Stimulated activated naive B cell treated with anti-CD40 and anti-IgM and Interleukin-4, amounts not matched to agents 10 μg/mL and 1 μg/mL and 100 μg/mL, for 72 hours (primary cell): ENCODE results near the gene HTR2B.
"Not testable (repeated sequence)": the region's sequence is repeated elsewhere in the genome, so short reads cannot be mapped to it uniquely, and the experiment has no call there.

ENCODE experiments used
- ATAC-seq, 2 donors: fragments of 150-1000 bp; cut with Tn5 transposase; replicated peaks; 2 replicates each; pipeline ENCODE4 v1.10.0; 2021; ENCODE audit warnings: moderate library complexity in 1 of 2
- DNase-seq: peaks from one replicate; pipeline ENCODE4 v3.0.0; 2021
- H3K27ac Mint-ChIP-seq: one replicate; pipeline ENCODE4 v1.8.0; 2022; ENCODE audit warnings: mild to moderate bottlenecking, mixed read lengths
- H3K27me3 Mint-ChIP-seq, 2 donors: one replicate each; pipeline ENCODE4 v1.8.0; 2022; ENCODE audit warnings: mixed read lengths in 2 of 2
- H3K36me3 Mint-ChIP-seq, 2 donors: one replicate each; pipeline ENCODE4 v1.8.0; 2022; ENCODE audit warnings: mixed read lengths in 2 of 2, mild to moderate bottlenecking in 1 of 2
- H3K4me1 Mint-ChIP-seq, 2 donors: one replicate each; pipeline ENCODE4 v1.8.0; 2022; ENCODE audit warnings: mixed read lengths in 2 of 2, mild to moderate bottlenecking in 1 of 2
- H3K4me3 Mint-ChIP-seq, 2 donors: one replicate each; pipeline ENCODE4 v1.8.0; 2022; ENCODE audit warnings: mild to moderate bottlenecking in 2 of 2, mixed read lengths in 2 of 2, moderate library complexity in 1 of 2
- H3K9me3 Mint-ChIP-seq, 2 donors: one replicate each; pipeline ENCODE4 v1.8.0; 2022; ENCODE audit warnings: mixed read lengths in 2 of 2, mild to moderate bottlenecking in 1 of 2

Gene HTR2B

GRCh38 chr2:231126123-231126522 lies 1.3 kb upstream of the HTR2B start:
- Mint-ChIP-seq H3K4me1 (peaks cover 6% of the 10 kb centered on the region in 2 donors), H3K27me3 (no peaks in the 10 kb centered on the region), H3K36me3 (peaks cover 10 to 18% of the 10 kb centered on the region in 2 donors), H3K27ac (no peak overlapping the region), H3K4me3 (no peak overlapping the region), H3K9me3 (no peaks in the 10 kb centered on the region)
- DNase-seq (no peak), ATAC-seq (no peak)

- peaks cover 2 to 15% of the 10 kb centered on the region in 2 donors for H3K36me3 Mint-ChIP-seq
- ATAC-seq (peak; percentile 72 to 73), DNase-seq (no peak)
- H3K4me3 Mint-ChIP-seq: no peak overlapping the region
- no peak overlapping the region for H3K27ac Mint-ChIP-seq
- no peaks in the 10 kb centered on the region for H3K27me3 Mint-ChIP-seq
- H3K4me1 Mint-ChIP-seq: peaks cover 4 to 9% of the 10 kb centered on the region in 2 donors
- H3K9me3 Mint-ChIP-seq: no peaks in the 10 kb centered on the region
Observed at GRCh38 chr2:231123362-231123898, 1.4 kb downstream of the HTR2B start.

- ATAC-seq: no peak
- DNase-seq: no peak
- Mint-ChIP-seq H3K27me3 (no peaks in the 10 kb centered on the region), H3K4me1 (peaks cover 5 to 18% of the 10 kb centered on the region in 2 donors), H3K36me3 (peaks cover 2 to 24% of the 10 kb centered on the region in 2 donors), H3K27ac (no peak overlapping the region), H3K4me3 (no peak overlapping the region), H3K9me3 (no peaks in the 10 kb centered on the region)
Observed at GRCh38 chr2:231118614-231118942, 6.3 kb downstream of the HTR2B start.

GRCh38 chr2:231117922-231118613 lies 6.8 kb downstream of the HTR2B start:
- peak; percentile 36 to 60 for ATAC-seq
- peak overlapping the region in 1 of 2 donors; percentile 47 for H3K4me3 Mint-ChIP-seq
- peaks cover 2 to 24% of the 10 kb centered on the region in 2 donors for H3K36me3 Mint-ChIP-seq
- DNase-seq: no peak
- peak overlapping the region; percentile 15 for H3K27ac Mint-ChIP-seq
- no peaks in the 10 kb centered on the region for H3K9me3 Mint-ChIP-seq
- H3K4me1 Mint-ChIP-seq: peaks cover 3 to 13% of the 10 kb centered on the region in 2 donors
- no peaks in the 10 kb centered on the region for H3K27me3 Mint-ChIP-seq

- ATAC-seq: peak in 1 of 2 donors; percentile 42
Observed at GRCh38 chr2:231117148-231117547, 7.7 kb downstream of the HTR2B start.

GRCh38 chr2:231115651-231116050 lies 9.2 kb downstream of the HTR2B start:
- no peaks in the 10 kb centered on the region for H3K9me3 Mint-ChIP-seq
- H3K36me3 Mint-ChIP-seq: peaks cover 14 to 40% of the 10 kb centered on the region in 2 donors
- peaks cover 3 to 12% of the 10 kb centered on the region in 2 donors for H3K4me1 Mint-ChIP-seq
- no peak overlapping the region for H3K4me3 Mint-ChIP-seq
- no peaks in the 10 kb centered on the region for H3K27me3 Mint-ChIP-seq
- no peak for ATAC-seq
- no peak for DNase-seq
- peak overlapping the region; percentile 20 for H3K27ac Mint-ChIP-seq

More at GRCh38 chr2:231117148-231117547, 7.7 kb downstream of the HTR2B start:
- no peak for DNase-seq
- Mint-ChIP-seq H3K9me3 (no peaks in the 10 kb centered on the region), H3K27me3 (no peaks in the 10 kb centered on the region), H3K27ac (no peak overlapping the region), H3K36me3 (peaks cover 6 to 28% of the 10 kb centered on the region in 2 donors), H3K4me1 (peaks cover 3 to 12% of the 10 kb centered on the region in 2 donors), H3K4me3 (no peak overlapping the region)

GRCh38 chr2:231113489-231113888 lies 11.4 kb downstream of the HTR2B start:
- H3K9me3 Mint-ChIP-seq: no peaks in the 10 kb centered on the region
- ATAC-seq (peak in 1 of 2 donors; percentile 38), DNase-seq (no peak)
- H3K36me3 Mint-ChIP-seq: peaks cover 18 to 44% of the 10 kb centered on the region in 2 donors
- H3K4me1 Mint-ChIP-seq: peaks cover 3 to 10% of the 10 kb centered on the region in 2 donors
- H3K27me3 Mint-ChIP-seq: no peaks in the 10 kb centered on the region
- no peak overlapping the region for H3K4me3 Mint-ChIP-seq
- H3K27ac Mint-ChIP-seq: no peak overlapping the region

GRCh38 chr2:231111987-231112386 lies 12.9 kb downstream of the HTR2B start:
- ATAC-seq: no peak
- H3K4me3 Mint-ChIP-seq: no peak overlapping the region
- peak overlapping the region; percentile 3 for H3K27ac Mint-ChIP-seq
- H3K4me1 Mint-ChIP-seq: no peaks in the 10 kb centered on the region
- H3K36me3 Mint-ChIP-seq: peaks cover 23 to 47% of the 10 kb centered on the region in 2 donors
- DNase-seq: no peak
- H3K27me3 Mint-ChIP-seq: no peaks in the 10 kb centered on the region
- H3K9me3 Mint-ChIP-seq: no peaks in the 10 kb centered on the region

- ATAC-seq (no peak), DNase-seq (no peak)
- H3K27ac Mint-ChIP-seq: no peak overlapping the region
- no peaks in the 10 kb centered on the region for H3K9me3 Mint-ChIP-seq
- no peaks in the 10 kb centered on the region for H3K27me3 Mint-ChIP-seq
- H3K4me3 Mint-ChIP-seq: no peak overlapping the region
- no peaks in the 10 kb centered on the region for H3K4me1 Mint-ChIP-seq
- peaks cover 25 to 45% of the 10 kb centered on the region in 2 donors for H3K36me3 Mint-ChIP-seq
Observed at GRCh38 chr2:231110551-231110950, 14.3 kb downstream of the HTR2B start.

GRCh38 chr2:231104115-231104713 lies 20.6 kb downstream of the HTR2B start:
- Mint-ChIP-seq H3K9me3 (peaks cover 8 to 11% of the 10 kb centered on the region in 2 donors), H3K27me3 (no peaks in the 10 kb centered on the region), H3K36me3 (peaks cover 29 to 37% of the 10 kb centered on the region in 2 donors), H3K4me1 (peaks cover 2 to 4% of the 10 kb centered on the region in 2 donors), H3K4me3 (no peak overlapping the region), H3K27ac (no peak overlapping the region)
- peak; percentile 84 for ATAC-seq
- DNase-seq: peak; percentile 43

- peaks cover 34 to 39% of the 10 kb centered on the region in 2 donors for H3K36me3 Mint-ChIP-seq
Observed at GRCh38 chr2:231102772-231103171, 22.1 kb downstream of the HTR2B start.

GRCh38 chr2:231100990-231101389 lies 23.9 kb downstream of the HTR2B start:
- Mint-ChIP-seq H3K27ac (no peak overlapping the region), H3K36me3 (peaks cover 47 to 55% of the 10 kb centered on the region in 2 donors), H3K4me1 (peaks cover 2 to 4% of the 10 kb centered on the region in 2 donors), H3K27me3 (no peaks in the 10 kb centered on the region), H3K4me3 (no peak overlapping the region), H3K9me3 (peaks cover 20 to 26% of the 10 kb centered on the region in 2 donors)
- no peak for DNase-seq
- no peak for ATAC-seq

More at GRCh38 chr2:231102772-231103171, 22.1 kb downstream of the HTR2B start:
- no peak for ATAC-seq
- H3K27ac Mint-ChIP-seq: no peak overlapping the region
- peaks cover 17 to 21% of the 10 kb centered on the region in 2 donors for H3K9me3 Mint-ChIP-seq
- H3K27me3 Mint-ChIP-seq: no peaks in the 10 kb centered on the region
- no peak overlapping the region for H3K4me3 Mint-ChIP-seq
- no peak for DNase-seq
- H3K4me1 Mint-ChIP-seq: peaks cover 2 to 4% of the 10 kb centered on the region in 2 donors

- not testable (repeated sequence) for H3K27me3 Mint-ChIP-seq, H3K27ac Mint-ChIP-seq, H3K4me3 Mint-ChIP-seq, H3K4me1 Mint-ChIP-seq, ATAC-seq, DNase-seq
- Mint-ChIP-seq H3K9me3 (peaks cover 20 to 26% of the 10 kb centered on the region in 2 donors), H3K36me3 (peaks cover 51 to 61% of the 10 kb centered on the region in 2 donors)
Observed at GRCh38 chr2:231100321-231100720, 24.5 kb downstream of the HTR2B start.

- ATAC-seq: no peak
- no peak for DNase-seq
- Mint-ChIP-seq H3K36me3 (peaks cover 53 to 62% of the 10 kb centered on the region in 2 donors), H3K4me1 (peaks cover 2 to 4% of the 10 kb centered on the region in 2 donors), H3K9me3 (peaks cover 20 to 26% of the 10 kb centered on the region in 2 donors), H3K27ac (no peak overlapping the region), H3K27me3 (no peaks in the 10 kb centered on the region), H3K4me3 (no peak overlapping the region)
Observed at GRCh38 chr2:231099918-231100317, 24.9 kb downstream of the HTR2B start.
